Endothelial cell of umbilical vein (primary cell): ENCODE data around the gene TEX48. TPM values are rescaled to one million over a fixed set of nuclear protein-coding genes. Genes with fewer than 3 reads are reported as not detected.

Source experiments
- BruUV-seq: library from RNA; stranded (reverse); fragments of 400-500 nt; replicated peaks from 2 replicates; lab custom pipeline; 2021; lab: Mats Ljungman, UMichigan
- CTCF ChIA-PET: fragments of 300-600, 350-600 bp; sonication (Branson Sonifier 250); formaldehyde crosslinking; loops from one replicate; lab custom pipeline; 2021; ENCODE audit warnings: antibody characterized with exemption, inconsistent platforms; lab: Charles Lee
- POLR2A ChIA-PET: fragments of 300-600, 350-600 bp; sonication (Branson Sonifier 250); formaldehyde crosslinking; loops from one replicate; lab custom pipeline; 2021; ENCODE audit warnings: antibody characterized with exemption, inconsistent platforms; lab: Charles Lee
- DNase-seq: peaks from one replicate; pipeline ENCODE4 v3.0.0-alpha.2; 2011; ENCODE audit warnings: low read depth, low spot score
- FAIRE-seq: peaks from 2 replicates; lab custom pipeline; 2011; peaks lifted over from hg19 to GRCh38; lab: Jason Lieb, UNC
- H2AFZ ChIP-seq: 2 replicates; pipeline ENCODE4 v1.6.0; 2012; ENCODE audit warnings: low read depth, low read length, control low read depth, inconsistent platforms
- H3K27ac ChIP-seq: 2 replicates; pipeline ENCODE4 v1.5.1; 2011; ENCODE audit warnings: low read depth, mild to moderate bottlenecking, control low read depth, low read length, moderate library complexity; ENCODE audit not compliant: insufficient read depth
- H3K27me3 ChIP-seq, 2 experiments: 2 replicates each; pipeline versions ENCODE4 v1.6.0 to v1.6.1; 2011; ENCODE audit warnings: low read length in 2 of 2, mixed read lengths in 1 of 2; ENCODE audit not compliant: control insufficient read depth in 2 of 2, insufficient read depth in 2 of 2
- H3K36me3 ChIP-seq, 2 experiments: 2 replicates in 1 of 2; 3 replicates in 1 of 2; pipeline ENCODE4 v1.5.1; 2011; ENCODE audit warnings: low read length in 2 of 2, mild to moderate bottlenecking in 1 of 2, moderate library complexity in 1 of 2; ENCODE audit not compliant: control insufficient read depth in 2 of 2, insufficient read depth in 2 of 2; ENCODE audit errors: extremely low read depth in 1 of 2
- H3K4me1 ChIP-seq: 3 replicates; pipeline ENCODE4 v1.5.1; 2011; ENCODE audit warnings: mild to moderate bottlenecking, low read length; ENCODE audit not compliant: control insufficient read depth, insufficient read depth; ENCODE audit errors: extremely low read depth
- H3K4me2 ChIP-seq: 2 replicates; pipeline ENCODE4 v1.6.1; 2011; ENCODE audit warnings: low read length, control low read depth, mixed read lengths; ENCODE audit not compliant: insufficient read depth
- H3K4me3 ChIP-seq, 3 experiments: fragments of 200-600 bp in 1 of 3; sonication (generic), shearing (Covaris generic) in 1 of 3; replicated peaks in 1 of 3; 2 replicates each; pipeline ENCODE4 v1.5.1; 2011 to 2016; ENCODE audit warnings: control low read depth in 3 of 3, low read length in 3 of 3, mild to moderate bottlenecking in 2 of 3, inconsistent platforms in 1 of 3, low read depth in 1 of 3, moderate library complexity in 1 of 3; ENCODE audit not compliant: insufficient read depth in 1 of 3
- H3K79me2 ChIP-seq: 2 replicates; pipeline ENCODE4 v1.6.0; 2012; ENCODE audit warnings: low read length, inconsistent platforms; ENCODE audit not compliant: control insufficient read depth, insufficient read depth
- H3K9ac ChIP-seq: replicated peaks from 2 replicates; pipeline ENCODE3; 2011; ENCODE audit warnings: low read length, control low read depth; ENCODE audit not compliant: insufficient read depth; ENCODE audit errors: extremely low read depth
- H3K9me1 ChIP-seq: replicated peaks from 3 replicates; pipeline ENCODE4 v1.6.0; 2011; ENCODE audit warnings: mild to moderate bottlenecking, low read length; ENCODE audit not compliant: control insufficient read depth, insufficient read depth; ENCODE audit errors: extremely low read depth
- H3K9me3 ChIP-seq: replicated peaks from 2 replicates; pipeline ENCODE4 v1.5.1; 2012; ENCODE audit warnings: low read length, inconsistent platforms; ENCODE audit not compliant: control insufficient read depth, insufficient read depth
- H4K20me1 ChIP-seq: replicated peaks from 2 replicates; pipeline ENCODE3; 2011; ENCODE audit warnings: mild to moderate bottlenecking, low read length; ENCODE audit not compliant: control insufficient read depth, insufficient read depth; ENCODE audit errors: extremely low read depth
- CTCF ChIP-seq, 2 donors: IDR thresholded peaks; 1 replicate in 1 of 2; 2 replicates in 1 of 2; pipeline ENCODE4 v1.5.1; 2011; ENCODE audit warnings: low read length in 2 of 2, mild to moderate bottlenecking in 2 of 2, moderate library complexity in 2 of 2, control low read depth in 1 of 2, inconsistent platforms in 1 of 2, low read depth in 1 of 2; ENCODE audit not compliant: insufficient read depth in 1 of 2; ENCODE audit errors: extremely low read depth in 1 of 2
- EZH2 ChIP-seq: IDR thresholded peaks from 2 replicates; pipeline ENCODE4 v1.6.1; 2012; ENCODE audit warnings: borderline replicate concordance, low read depth, mild to moderate bottlenecking, moderate library complexity, low read length, inconsistent platforms; ENCODE audit not compliant: severe bottlenecking
- FOS ChIP-seq: IDR thresholded peaks from 2 replicates; pipeline ENCODE4 v1.6.1; 2011; ENCODE audit warnings: mild to moderate bottlenecking, low read length, moderate library complexity, borderline replicate concordance; ENCODE audit not compliant: insufficient read depth
- GATA2 ChIP-seq: IDR thresholded peaks from 2 replicates; pipeline ENCODE4 v1.7.0; 2011; ENCODE audit warnings: low read depth, mild to moderate bottlenecking, moderate library complexity, mixed read lengths, low read length; ENCODE audit not compliant: insufficient read length, insufficient read depth
- JUN ChIP-seq: IDR thresholded peaks from 2 replicates; pipeline ENCODE4 v1.6.1; 2011; ENCODE audit warnings: borderline replicate concordance, low read depth; ENCODE audit not compliant: insufficient read length, insufficient read depth
- MAX ChIP-seq: IDR thresholded peaks from 2 replicates; pipeline ENCODE4 v1.6.1; 2011; ENCODE audit not compliant: insufficient read depth, insufficient read length
- MYC ChIP-seq: IDR thresholded peaks from one replicate; pipeline ENCODE4 v1.6.1; 2011; ENCODE audit warnings: mild to moderate bottlenecking, low read depth, low read length
- POLR2A ChIP-seq: IDR thresholded peaks from 2 replicates; pipeline ENCODE4 v1.6.1; 2012; ENCODE audit warnings: low read depth, mild to moderate bottlenecking, control low read depth, low read length
- POLR2AphosphoS5 ChIP-seq: IDR thresholded peaks from 2 replicates; pipeline ENCODE4 v1.6.1; 2012; ENCODE audit warnings: low read depth, mild to moderate bottlenecking, control low read depth, low read length, moderate library complexity; ENCODE audit not compliant: insufficient read depth
- dilution Hi-C: fragments of 300-500 bp; cut with MboI; formaldehyde crosslinking; loops from one replicate; pipeline ENCODE4 v1.15.0; 2019; ENCODE audit warnings: low sequenced_read_pairs; ENCODE audit not compliant: extremely low pct_ligation_motif_present
- intact Hi-C: fragments of 100-400 bp; cut with micrococcal nuclease; formaldehyde crosslinking; loops from one replicate; pipeline ENCODE4 v1.10.0; 2022
- polyA plus RNA-seq, 4 experiments: library from polyadenylated mRNA; depleted of rRNA in 3 of 4; stranded (reverse) in 3 of 4; unstranded in 1 of 4; fragments of >200 nt; gene quantifications; 2 replicates each; pipeline versions ENCODE4 v1.2.1 to v1.2.3, GENCODE V29; 2011 to 2012; ENCODE audit warnings: missing spikeins in 1 of 4
- total RNA-seq: library from RNA; stranded (reverse); gene quantifications from 2 replicates; pipeline ENCODE4 v1.2.3, GENCODE V29; 2021

The TEX48 gene
- total and polyA plus RNA-seq, 2 donors (not counting 3 experiments of a cell fraction or from before 2014, with no cell fraction given), result not detected

GRCh38 chr9:114631166-114631565 is 50.8 kb downstream of the TEX48 start:
- ChIA-PET CTCF (interaction anchor here (0.7 to 1.3 kb wide), 4 partner anchors 12 to 225 kb away, joined by 3 read pairs; no protein-coding TSS in a partner anchor), POLR2A (no interaction called here)
- Histone ChIP-seq H3K9ac (no peak overlapping the region), H2AFZ (no peak overlapping the region), H3K4me2 (no peak overlapping the region), H3K27me3 (no peaks in the 10 kb centered on the region), H3K4me3 (no peak overlapping the region), H4K20me1 (no peaks in the 10 kb centered on the region), H3K27ac (no peak overlapping the region), H3K36me3 (peaks cover 0 to 8% of the 10 kb centered on the region in 2 experiments), H3K4me1 (no peaks in the 10 kb centered on the region), H3K9me1 (no peaks in the 10 kb centered on the region), H3K9me3 (no peaks in the 10 kb centered on the region), H3K79me2 (no peaks in the 10 kb centered on the region)
- no peak for FAIRE-seq
- TF ChIP-seq JUN (no peak), FOS (no peak), GATA2 (no peak), POLR2A (no peak)
- intact Hi-C loops (no loop called here), dilution Hi-C loops (no loop called here)
- DNase-seq, result no peak
- no TSS peak for BruUV-seq

GRCh38 chr9:114629563-114630090 is 52.4 kb downstream of the TEX48 start:
- no peaks in the 10 kb centered on the region for H3K4me1 ChIP-seq
- BruUV-seq, result no TSS peak
- no peak for FAIRE-seq
- peaks cover 0 to 8% of the 10 kb centered on the region in 2 experiments for H3K36me3 ChIP-seq
- ChIA-PET CTCF (interaction anchor here (1.9 kb wide), 1 partner anchor 24 kb away, joined by 6 read pairs; no protein-coding TSS in a partner anchor), POLR2A (no interaction called here)
- TF ChIP-seq MAX, result no peak
- TF ChIP-seq FOS, result no peak
- TF ChIP-seq MYC, result no peak
- TF ChIP-seq JUN, result no peak
- no peak for TF ChIP-seq POLR2A
- TF ChIP-seq GATA2, result no peak
- TF ChIP-seq EZH2, result no peak
- no peak for TF ChIP-seq POLR2AphosphoS5
- no peak for TF ChIP-seq CTCF (IDR thresholded peaks at IDR 0.05; ENCODE audit: extremely low read depth in 1 of 2, insufficient read depth in 1 of 2, low read depth in 1 of 2, low read length in 2 of 2)
- H3K9me1 ChIP-seq, result no peaks in the 10 kb centered on the region
- H3K4me3 ChIP-seq, result no peak overlapping the region
- no peak for DNase-seq
- dilution Hi-C loops (no loop called here), intact Hi-C loops (no loop called here)
- H3K4me2 ChIP-seq, result no peak overlapping the region
- H3K27me3 ChIP-seq, result no peaks in the 10 kb centered on the region
- H3K27ac ChIP-seq, result no peak overlapping the region
- H4K20me1 ChIP-seq, result no peaks in the 10 kb centered on the region
- no peak overlapping the region for H2AFZ ChIP-seq
- no peak overlapping the region for H3K9ac ChIP-seq
- H3K9me3 ChIP-seq, result no peaks in the 10 kb centered on the region
- no peaks in the 10 kb centered on the region for H3K79me2 ChIP-seq
